GM19043 (cell line): ENCODE data around the gene LRRC40.
A peak's percentile ranks its signal among the peaks of the same experiment; 100 is the strongest.
"Not testable (repeated sequence)": the region's sequence is repeated elsewhere in the genome, so short reads cannot be mapped to it uniquely, and the experiment has no call there.

ENCODE experiments used
- ATAC-seq: cut with Tn5 transposase; IDR thresholded peaks from one replicate; pipeline ENCODE4 v1.9.1; 2021; ENCODE audit warnings: low read depth; ENCODE audit not compliant: unreplicated experiment

LRRC40 gene

GRCh38 chr1:70204139-70204538 lies 1.2 kb downstream of the LRRC40 start:
- no peak for ATAC-seq

- ATAC-seq = no peak
These were observed 3.1 kb downstream of the LRRC40 start for GRCh38 chr1:70202173-70202758.

GRCh38 chr1:70200065-70200464 lies 5.3 kb downstream of the LRRC40 start:
- ATAC-seq = no peak

- ATAC-seq = no peak
These were observed 9.0 kb downstream of the LRRC40 start for GRCh38 chr1:70196333-70196732.

GRCh38 chr1:70195342-70195741 lies 10.0 kb downstream of the LRRC40 start:
- ATAC-seq = peak; percentile 91

- ATAC-seq = no peak
These were observed 10.8 kb downstream of the LRRC40 start for GRCh38 chr1:70194601-70195000.

GRCh38 chr1:70192446-70192845 lies 12.9 kb downstream of the LRRC40 start:
- not testable (repeated sequence) for ATAC-seq

- ATAC-seq = no peak
These were observed 15.2 kb downstream of the LRRC40 start for GRCh38 chr1:70190180-70190579.

GRCh38 chr1:70188522-70188921 lies 16.9 kb downstream of the LRRC40 start:
- ATAC-seq = no peak

- ATAC-seq = not testable (repeated sequence)
These were observed 20.2 kb downstream of the LRRC40 start for GRCh38 chr1:70185181-70185580.

GRCh38 chr1:70171512-70171911 lies 33.9 kb downstream of the LRRC40 start:
- ATAC-seq = no peak

- ATAC-seq = no peak
These were observed 36.1 kb downstream of the LRRC40 start for GRCh38 chr1:70169018-70169839.

GRCh38 chr1:70168283-70168682 lies 37.1 kb downstream of the LRRC40 start:
- ATAC-seq = no peak

- ATAC-seq = no peak
These were observed 41.0 kb downstream of the LRRC40 start for GRCh38 chr1:70164350-70164749.

GRCh38 chr1:70156529-70157120 lies 48.8 kb downstream of the LRRC40 start:
- ATAC-seq = no peak

- no peak for ATAC-seq
These were observed 51.6 kb downstream of the LRRC40 start for GRCh38 chr1:70153739-70154138.

GRCh38 chr1:70150444-70150843 lies 54.9 kb downstream of the LRRC40 start:
- ATAC-seq = no peak

GRCh38 chr1:70146488-70146887 lies 58.9 kb downstream of the LRRC40 start:
- no peak for ATAC-seq

GRCh38 chr1:70143048-70143659 lies 62.2 kb downstream of the LRRC40 start:
- ATAC-seq = no peak

GRCh38 chr1:70142075-70142474 lies 63.3 kb downstream of the LRRC40 start:
- ATAC-seq = no peak

- ATAC-seq = no peak
These were observed 64.5 kb downstream of the LRRC40 start for GRCh38 chr1:70140894-70141293.
